ENCODE results near the gene DUOXA1.

The DUOXA1 gene, protein sequence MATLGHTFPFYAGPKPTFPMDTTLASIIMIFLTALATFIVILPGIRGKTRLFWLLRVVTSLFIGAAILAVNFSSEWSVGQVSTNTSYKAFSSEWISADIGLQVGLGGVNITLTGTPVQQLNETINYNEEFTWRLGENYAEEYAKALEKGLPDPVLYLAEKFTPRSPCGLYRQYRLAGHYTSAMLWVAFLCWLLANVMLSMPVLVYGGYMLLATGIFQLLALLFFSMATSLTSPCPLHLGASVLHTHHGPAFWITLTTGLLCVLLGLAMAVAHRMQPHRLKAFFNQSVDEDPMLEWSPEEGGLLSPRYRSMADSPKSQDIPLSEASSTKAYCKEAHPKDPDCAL

DNA sequence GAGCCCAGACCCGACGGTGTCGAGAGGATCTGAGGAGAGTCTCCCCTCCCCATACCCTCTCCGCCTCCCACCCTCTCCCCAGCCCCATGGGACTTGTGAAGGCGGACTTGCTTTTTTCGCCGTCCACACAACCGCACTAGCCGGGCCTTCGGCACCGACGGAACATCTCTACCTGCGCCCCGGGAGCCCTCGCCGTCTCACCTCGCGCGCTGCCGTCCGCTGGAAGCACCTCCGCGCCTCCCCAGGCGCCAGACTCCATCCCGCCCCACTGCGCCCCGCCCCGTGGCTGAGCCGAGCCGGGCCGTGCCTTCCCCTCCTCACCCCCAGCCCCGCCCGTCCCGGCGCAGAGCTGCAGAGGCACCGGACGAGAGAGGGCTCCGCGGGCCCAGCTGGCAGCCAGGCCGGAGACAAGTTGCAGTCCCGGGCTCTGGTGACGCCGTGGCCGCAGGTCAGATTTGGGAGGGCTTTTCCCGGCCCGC lies at the start of gene DUOXA1, which contains the start of gene DUOX1:
Gene DUOXA1, minus strand, starts transcription at position 229 of the 479 bp plus-strand sequence. CDS start 6,865 bp downstream, outside the sequence.
Gene DUOX1, plus strand, starts transcription at position 344 of the 479 bp plus-strand sequence. CDS start 1,973 bp downstream, outside the sequence.
- Histone ChIP-seq H3K36me3 (ENCODE audit: insufficient read depth, low read length) (no peaks in the 10 kb centered on the region), H3K4me1 (ENCODE audit: insufficient read depth, low read length) (no peaks in the 10 kb centered on the region), H3K27me3 (ENCODE audit: insufficient read depth, low read length, poor library complexity) (peaks cover 5% of the 10 kb centered on the region), H3K4me2 (ENCODE audit: insufficient read depth, low read length) (no peak within 1 kb of the TSS), H2AFZ (ENCODE audit: low read depth, low read length) (no peak within 1 kb of the TSS), H4K20me1 (ENCODE audit: insufficient read depth, low read length) (no peaks in the 10 kb centered on the region; the same call in 1 of the 2 replicates), H3K79me2 (ENCODE audit: insufficient read depth, low read length) (no peaks in the 10 kb centered on the region), H3K9ac (ENCODE audit: low read depth, low read length) (no peak within 1 kb of the TSS), H3K9me3 (ENCODE audit: insufficient read depth, low read length, severe bottlenecking) (no peaks in the 10 kb centered on the region), H3K27ac (ENCODE audit: low read length) (no peak within 1 kb of the TSS), H3K4me3 (ENCODE audit: low read depth in 1 of 2, low read length in 2 of 2) (no peak within 1 kb of the TSS)
- DNase-seq (no peak), ATAC-seq (ENCODE audit: insufficient read depth, low read depth) (no peak)
- TF ChIP-seq EZH2 (IDR thresholded peaks at IDR 0.05; ENCODE audit: borderline replicate concordance, low read depth, low read length, severe bottlenecking) = no peak
- TF ChIP-seq, protein P1, sequence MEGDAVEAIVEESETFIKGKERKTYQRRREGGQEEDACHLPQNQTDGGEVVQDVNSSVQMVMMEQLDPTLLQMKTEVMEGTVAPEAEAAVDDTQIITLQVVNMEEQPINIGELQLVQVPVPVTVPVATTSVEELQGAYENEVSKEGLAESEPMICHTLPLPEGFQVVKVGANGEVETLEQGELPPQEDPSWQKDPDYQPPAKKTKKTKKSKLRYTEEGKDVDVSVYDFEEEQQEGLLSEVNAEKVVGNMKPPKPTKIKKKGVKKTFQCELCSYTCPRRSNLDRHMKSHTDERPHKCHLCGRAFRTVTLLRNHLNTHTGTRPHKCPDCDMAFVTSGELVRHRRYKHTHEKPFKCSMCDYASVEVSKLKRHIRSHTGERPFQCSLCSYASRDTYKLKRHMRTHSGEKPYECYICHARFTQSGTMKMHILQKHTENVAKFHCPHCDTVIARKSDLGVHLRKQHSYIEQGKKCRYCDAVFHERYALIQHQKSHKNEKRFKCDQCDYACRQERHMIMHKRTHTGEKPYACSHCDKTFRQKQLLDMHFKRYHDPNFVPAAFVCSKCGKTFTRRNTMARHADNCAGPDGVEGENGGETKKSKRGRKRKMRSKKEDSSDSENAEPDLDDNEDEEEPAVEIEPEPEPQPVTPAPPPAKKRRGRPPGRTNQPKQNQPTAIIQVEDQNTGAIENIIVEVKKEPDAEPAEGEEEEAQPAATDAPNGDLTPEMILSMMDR (IDR thresholded peaks at IDR 0.05; ENCODE audit: borderline replicate concordance, extremely low read depth, low read length, poor library complexity, severe bottlenecking) = no peak

DNA sequence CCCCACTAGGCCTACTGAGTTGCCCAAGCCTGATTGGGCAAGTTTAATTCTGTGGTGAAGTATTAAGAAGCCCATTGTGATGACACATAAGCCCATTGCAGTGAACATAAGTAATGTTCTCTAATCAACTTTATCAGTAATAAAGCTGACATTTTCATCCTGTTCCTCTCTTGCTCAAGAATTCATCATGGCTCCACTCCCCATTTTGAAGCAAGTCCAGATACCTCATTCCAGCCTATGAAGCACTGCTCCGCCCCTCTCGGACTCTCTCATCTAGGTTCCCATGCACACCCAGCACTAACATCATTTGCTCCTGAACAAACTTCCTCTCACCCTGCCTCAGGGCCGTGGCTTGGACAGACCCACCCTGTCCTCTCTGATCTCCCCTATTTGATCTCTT lies 47.6 kb upstream of the DUOXA1 start:
- Histone ChIP-seq H3K9ac (ENCODE audit: low read depth, low read length) (no peak overlapping the region), H3K27me3 (ENCODE audit: insufficient read depth, low read length, poor library complexity) (no peaks in the 10 kb centered on the region), H3K4me3 (ENCODE audit: low read depth in 1 of 2, low read length in 2 of 2) (no peak overlapping the region), H3K4me2 (ENCODE audit: insufficient read depth, low read length) (no peak overlapping the region), H3K4me1 (ENCODE audit: insufficient read depth, low read length) (no peaks in the 10 kb centered on the region), H3K9me3 (ENCODE audit: insufficient read depth, low read length, severe bottlenecking) (no peaks in the 10 kb centered on the region), H3K27ac (ENCODE audit: low read length) (no peak overlapping the region), H3K36me3 (ENCODE audit: insufficient read depth, low read length) (no peaks in the 10 kb centered on the region), H3K79me2 (ENCODE audit: insufficient read depth, low read length) (no peaks in the 10 kb centered on the region), H4K20me1 (ENCODE audit: insufficient read depth, low read length) (no peaks in the 10 kb centered on the region), H2AFZ (ENCODE audit: low read depth, low read length) (no peak overlapping the region)
- DNase-seq = no peak
- TF ChIP-seq EZH2 (IDR thresholded peaks at IDR 0.05; ENCODE audit: borderline replicate concordance, low read depth, low read length, severe bottlenecking) = no peak
- no peak for ATAC-seq (ENCODE audit: insufficient read depth, low read depth)

DNA sequence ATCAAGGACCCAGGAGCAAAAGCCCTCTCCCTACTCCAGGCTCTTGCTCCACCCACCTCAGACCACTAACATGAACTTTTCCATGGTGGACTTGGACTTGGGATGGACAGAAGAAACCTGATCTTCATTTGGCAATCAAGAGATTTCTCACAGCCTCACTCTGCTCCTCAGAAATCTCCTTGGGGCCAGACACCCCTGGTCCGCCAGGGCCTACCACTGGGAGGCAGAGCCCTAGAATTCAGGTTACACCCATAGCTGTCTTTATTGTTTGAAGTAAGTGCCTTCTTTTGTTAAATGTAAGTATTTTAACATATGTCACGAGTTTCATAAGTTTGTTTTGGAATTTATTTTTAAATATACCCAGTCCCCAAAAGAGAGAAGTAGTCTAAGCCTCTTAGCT lies 44.9 kb upstream of the DUOXA1 start:
- no peaks in the 10 kb centered on the region for H3K9me3 ChIP-seq (ENCODE audit: insufficient read depth, low read length, severe bottlenecking)
- no peak overlapping the region for H3K4me3 ChIP-seq (ENCODE audit: low read depth in 1 of 2, low read length in 2 of 2)
- DNase-seq (no peak), ATAC-seq (ENCODE audit: insufficient read depth, low read depth) (no peak)
- H4K20me1 ChIP-seq (ENCODE audit: insufficient read depth, low read length) = no peaks in the 10 kb centered on the region
- H3K4me2 ChIP-seq (ENCODE audit: insufficient read depth, low read length) = no peak overlapping the region
- no peak overlapping the region for H3K9ac ChIP-seq (ENCODE audit: low read depth, low read length)
- H3K4me1 ChIP-seq (ENCODE audit: insufficient read depth, low read length) = no peaks in the 10 kb centered on the region
- H2AFZ ChIP-seq (ENCODE audit: low read depth, low read length) = no peak overlapping the region
- H3K79me2 ChIP-seq (ENCODE audit: insufficient read depth, low read length) = no peaks in the 10 kb centered on the region
- no peaks in the 10 kb centered on the region for H3K36me3 ChIP-seq (ENCODE audit: insufficient read depth, low read length)
- H3K27ac ChIP-seq (ENCODE audit: low read length) = no peak overlapping the region
- TF ChIP-seq, protein P1 (IDR thresholded peaks at IDR 0.05; ENCODE audit: borderline replicate concordance, extremely low read depth, low read length, poor library complexity, severe bottlenecking) = no peak
- TF ChIP-seq EZH2 (IDR thresholded peaks at IDR 0.05; ENCODE audit: borderline replicate concordance, low read depth, low read length, severe bottlenecking) = no peak
- no peaks in the 10 kb centered on the region for H3K27me3 ChIP-seq (ENCODE audit: insufficient read depth, low read length, poor library complexity)

DNA sequence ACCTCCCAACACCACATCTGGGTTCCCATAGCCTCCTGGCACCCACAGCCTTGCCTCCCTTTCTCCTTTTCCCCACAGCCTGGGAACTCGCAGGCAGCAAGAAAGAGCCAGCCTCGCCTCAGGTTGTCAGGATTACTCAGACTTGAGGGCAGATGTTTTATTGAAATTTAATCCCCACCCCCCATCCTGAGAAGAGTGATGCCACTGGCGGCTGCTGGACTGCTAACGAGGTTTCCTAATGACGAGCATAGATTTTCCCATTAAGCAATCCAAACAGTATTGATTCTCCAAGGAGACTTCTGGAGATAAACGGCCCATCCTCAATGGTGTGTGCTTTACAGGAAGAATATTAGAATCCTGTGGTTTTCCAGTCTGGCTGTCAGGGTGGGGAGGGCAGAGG lies 44.4 kb upstream of the DUOXA1 start:
- H3K36me3 ChIP-seq (ENCODE audit: insufficient read depth, low read length) = no peaks in the 10 kb centered on the region
- H3K4me2 ChIP-seq (ENCODE audit: insufficient read depth, low read length) = no peak overlapping the region
- no peak for DNase-seq
- no peaks in the 10 kb centered on the region for H4K20me1 ChIP-seq (ENCODE audit: insufficient read depth, low read length)
- no peaks in the 10 kb centered on the region for H3K4me1 ChIP-seq (ENCODE audit: insufficient read depth, low read length)
- H3K9me3 ChIP-seq (ENCODE audit: insufficient read depth, low read length, severe bottlenecking) = no peaks in the 10 kb centered on the region
- no peak for ATAC-seq (ENCODE audit: insufficient read depth, low read depth)
- no peaks in the 10 kb centered on the region for H3K79me2 ChIP-seq (ENCODE audit: insufficient read depth, low read length)
- no peak overlapping the region for H2AFZ ChIP-seq (ENCODE audit: low read depth, low read length)
- H3K27me3 ChIP-seq (ENCODE audit: insufficient read depth, low read length, poor library complexity) = no peaks in the 10 kb centered on the region
- no peak for TF ChIP-seq EZH2 (IDR thresholded peaks at IDR 0.05; ENCODE audit: borderline replicate concordance, low read depth, low read length, severe bottlenecking)
- TF ChIP-seq, protein P1 (IDR thresholded peaks at IDR 0.05; ENCODE audit: borderline replicate concordance, extremely low read depth, low read length, poor library complexity, severe bottlenecking) = no peak
- no peak overlapping the region for H3K9ac ChIP-seq (ENCODE audit: low read depth, low read length)
- H3K4me3 ChIP-seq (ENCODE audit: low read depth in 1 of 2, low read length in 2 of 2) = no peak overlapping the region
- H3K27ac ChIP-seq (ENCODE audit: low read length) = no peak overlapping the region

All from DND-41 (cell line).